IPS-20b (cell line): ENCODE results near the gene QKI.
A peak's percentile ranks its signal among the peaks of the same experiment; 100 is the strongest.

Experiments used
- H3K27ac ChIP-seq: one replicate; pipeline ENCODE4 v1.5.1; 2013; ENCODE audit warnings: low read length
- H3K27me3 ChIP-seq: 2 replicates; pipeline ENCODE4 v1.6.1; 2013; ENCODE audit warnings: mild to moderate bottlenecking, low read length, inconsistent platforms; ENCODE audit not compliant: insufficient read depth
- H3K36me3 ChIP-seq: 2 replicates; pipeline ENCODE4 v1.6.1; 2013; ENCODE audit warnings: low read depth, mild to moderate bottlenecking, inconsistent platforms, low read length, moderate library complexity; ENCODE audit not compliant: insufficient read depth
- H3K4me1 ChIP-seq: 2 replicates; pipeline ENCODE4 v1.6.1; 2013; ENCODE audit warnings: mild to moderate bottlenecking, control low read depth, inconsistent platforms, low read length, moderate library complexity; ENCODE audit not compliant: insufficient read depth
- H3K4me3 ChIP-seq: 2 replicates; pipeline ENCODE4 v1.5.1; 2013; ENCODE audit warnings: mild to moderate bottlenecking, low read length, inconsistent platforms
- H3K9ac ChIP-seq: 2 replicates; pipeline ENCODE4 v1.6.1; 2013; ENCODE audit warnings: low read depth, mild to moderate bottlenecking, inconsistent platforms, low read length, moderate library complexity
- H3K9me3 ChIP-seq: 2 replicates; pipeline ENCODE4 v1.6.1; 2013; ENCODE audit warnings: mild to moderate bottlenecking, low read depth, low read length, inconsistent platforms; ENCODE audit not compliant: insufficient read depth

Gene QKI

DNA sequence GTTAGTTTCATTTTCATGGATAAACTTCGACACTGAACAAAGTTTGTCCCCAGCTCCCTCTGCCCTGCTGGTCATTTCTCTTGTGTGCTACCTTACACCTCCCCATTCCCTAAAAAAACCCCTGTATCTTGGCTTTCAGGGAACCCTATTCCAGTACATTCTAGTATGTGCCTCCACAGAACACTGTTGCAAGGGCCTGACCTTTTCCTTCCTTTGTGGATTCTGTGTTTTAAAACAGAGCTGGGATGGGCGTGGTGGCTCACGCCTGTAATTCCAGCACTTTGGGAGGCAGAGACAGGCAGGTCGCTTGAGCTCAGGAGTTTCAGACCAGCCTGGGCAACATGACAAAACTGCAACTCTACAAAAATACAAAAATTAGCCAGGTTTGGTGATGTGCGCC, 20.6 kb upstream of the QKI start:
- no peak overlapping the region for H3K4me3 ChIP-seq
- H3K36me3 ChIP-seq, result no peaks in the 10 kb centered on the region
- no peaks in the 10 kb centered on the region for H3K9me3 ChIP-seq
- no peaks in the 10 kb centered on the region for H3K27me3 ChIP-seq
- peaks cover 29% of the 10 kb centered on the region; the same call in 1 of the 2 replicates for H3K4me1 ChIP-seq
- no peak overlapping the region for H3K27ac ChIP-seq
- H3K9ac ChIP-seq, result no peak overlapping the region

DNA sequence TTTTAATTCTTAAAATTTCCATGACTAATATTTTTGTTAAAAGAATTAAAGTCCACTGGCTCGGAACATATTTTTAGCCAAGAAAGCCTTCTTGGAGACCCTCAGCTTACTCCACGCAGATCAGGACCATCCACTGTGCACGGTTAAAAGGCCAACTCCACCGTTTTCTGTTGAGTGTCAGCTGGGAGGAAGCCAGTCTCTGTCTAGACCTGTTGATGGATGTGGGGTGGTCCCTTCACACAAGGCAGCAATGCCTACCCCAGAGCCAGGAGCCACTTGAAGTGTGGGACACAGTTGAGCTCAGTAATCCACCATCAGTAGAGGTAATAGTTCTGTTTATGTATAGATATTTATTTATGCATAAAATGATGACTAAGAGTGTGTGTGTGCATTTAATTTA, 19.9 kb upstream of the QKI start:
- Histone ChIP-seq H3K4me3 (no peak overlapping the region), H3K27me3 (no peaks in the 10 kb centered on the region), H3K9ac (no peak overlapping the region), H3K9me3 (no peaks in the 10 kb centered on the region), H3K4me1 (peaks cover 29% of the 10 kb centered on the region; the same call in 1 of the 2 replicates), H3K36me3 (no peaks in the 10 kb centered on the region), H3K27ac (no peak overlapping the region)

DNA sequence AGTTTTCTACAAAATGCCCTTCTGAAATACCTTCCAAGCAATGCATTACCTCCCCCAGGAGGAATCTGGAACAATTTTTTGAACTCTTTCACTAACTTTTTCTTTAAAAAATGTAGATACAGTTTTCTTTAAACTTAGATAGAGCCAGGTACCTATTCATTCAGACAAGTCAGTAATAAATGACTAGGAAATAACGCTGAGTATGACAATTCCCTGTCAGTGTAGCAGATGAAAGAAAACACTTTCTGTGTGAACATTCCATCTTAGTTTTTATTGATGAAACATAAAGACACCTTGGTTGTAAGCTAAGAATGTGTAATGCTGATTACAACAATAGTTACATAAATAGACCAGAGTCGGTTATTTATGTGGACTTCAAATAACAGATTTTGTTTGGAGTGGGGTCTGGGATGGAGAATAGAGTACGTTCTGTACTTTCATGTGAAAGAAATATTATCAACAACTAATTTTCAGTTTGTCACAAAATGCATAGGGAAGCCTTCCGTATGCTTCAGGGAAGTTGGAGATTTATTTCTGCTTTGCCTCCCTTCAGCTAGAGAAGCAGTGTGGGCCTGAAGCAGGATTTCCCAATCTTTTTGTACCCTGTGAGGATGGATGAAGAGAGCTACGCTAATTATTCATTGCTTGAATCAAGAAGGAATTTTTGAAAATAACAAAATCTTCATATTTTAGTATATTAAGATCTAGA, 19.2 kb upstream of the QKI start:
- Histone ChIP-seq H3K36me3 (no peaks in the 10 kb centered on the region), H3K9ac (no peak overlapping the region; the same call in 1 of the 2 replicates), H3K9me3 (no peaks in the 10 kb centered on the region), H3K4me3 (no peak overlapping the region), H3K27ac (no peak overlapping the region), H3K4me1 (peaks cover 29% of the 10 kb centered on the region; the same call in 1 of the 2 replicates), H3K27me3 (no peaks in the 10 kb centered on the region)

DNA sequence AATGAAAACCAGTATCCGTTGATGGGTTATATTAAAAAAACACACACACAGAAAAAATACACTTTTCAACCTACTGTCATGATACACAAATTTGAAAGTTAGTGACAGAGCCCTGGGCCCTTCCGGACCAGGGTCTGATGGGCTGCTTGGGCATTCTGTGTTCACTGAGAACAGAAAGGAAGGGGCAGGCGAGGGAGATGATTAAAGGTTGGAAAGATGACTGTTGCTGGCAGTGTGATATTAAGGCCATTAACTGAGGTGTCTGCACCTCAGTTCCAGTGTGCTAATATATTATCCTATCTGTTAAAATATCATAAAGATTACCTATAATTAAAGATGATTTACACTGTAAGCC, 18.7 kb upstream of the QKI start:
- Histone ChIP-seq H3K9ac (peak overlapping the region; percentile 82; the same call in 1 of the 2 replicates), H3K4me3 (no peak overlapping the region), H3K9me3 (no peaks in the 10 kb centered on the region), H3K27me3 (no peaks in the 10 kb centered on the region), H3K27ac (no peak overlapping the region), H3K36me3 (no peaks in the 10 kb centered on the region), H3K4me1 (peaks cover 31% of the 10 kb centered on the region)

DNA sequence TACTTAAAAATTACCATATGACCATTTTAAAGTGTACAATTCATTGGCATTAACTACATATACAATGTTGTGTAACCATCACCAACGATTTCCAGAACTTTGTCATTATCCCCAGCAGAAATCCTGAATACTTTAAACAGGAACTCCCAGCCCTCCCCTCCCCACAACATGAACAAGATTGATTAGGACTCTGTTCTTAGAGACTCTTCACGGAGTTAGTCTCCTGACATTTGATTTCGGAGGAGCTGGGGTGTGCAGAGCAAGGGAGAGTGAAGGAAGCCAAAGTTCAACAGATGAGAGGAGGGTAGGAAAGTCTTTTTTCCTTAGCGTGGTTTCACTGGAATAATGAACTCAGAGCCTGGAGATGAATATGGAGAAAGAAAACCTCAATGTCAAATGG, 17.2 kb upstream of the QKI start:
- peak overlapping the region; percentile 67 for H3K4me3 ChIP-seq
- H3K27ac ChIP-seq, result no peak overlapping the region
- H3K9ac ChIP-seq, result peak overlapping the region; percentile 82; the same call in 1 of the 2 replicates
- H3K4me1 ChIP-seq, result peaks cover 36% of the 10 kb centered on the region
- no peaks in the 10 kb centered on the region for H3K27me3 ChIP-seq
- H3K36me3 ChIP-seq, result no peaks in the 10 kb centered on the region
- H3K9me3 ChIP-seq, result no peaks in the 10 kb centered on the region

- Histone ChIP-seq H3K36me3 (no peaks in the 10 kb centered on the region), H3K9me3 (no peaks in the 10 kb centered on the region), H3K9ac (no peak overlapping the region), H3K27ac (no peak overlapping the region), H3K4me1 (peaks cover 36% of the 10 kb centered on the region), H3K4me3 (no peak overlapping the region), H3K27me3 (no peaks in the 10 kb centered on the region)
These were observed 16.4 kb upstream of the QKI start for GRCh38 chr6:163398115-163398514.

- H3K9ac ChIP-seq, result no peak overlapping the region
These were observed 15.7 kb upstream of the QKI start for GRCh38 chr6:163398815-163399214.

GRCh38 chr6:163400509-163400908, 14.0 kb upstream of the QKI start:
- Histone ChIP-seq H3K27me3 (no peaks in the 10 kb centered on the region), H3K4me3 (no peak overlapping the region), H3K27ac (no peak overlapping the region), H3K9me3 (no peaks in the 10 kb centered on the region), H3K36me3 (no peaks in the 10 kb centered on the region), H3K9ac (no peak overlapping the region), H3K4me1 (peaks cover 31% of the 10 kb centered on the region)

More at GRCh38 chr6:163398815-163399214, 15.7 kb upstream of the QKI start:
- no peaks in the 10 kb centered on the region for H3K27me3 ChIP-seq
- H3K4me1 ChIP-seq, result peaks cover 36% of the 10 kb centered on the region
- H3K4me3 ChIP-seq, result no peak overlapping the region
- no peaks in the 10 kb centered on the region for H3K36me3 ChIP-seq
- no peaks in the 10 kb centered on the region for H3K9me3 ChIP-seq
- H3K27ac ChIP-seq, result no peak overlapping the region

DNA sequence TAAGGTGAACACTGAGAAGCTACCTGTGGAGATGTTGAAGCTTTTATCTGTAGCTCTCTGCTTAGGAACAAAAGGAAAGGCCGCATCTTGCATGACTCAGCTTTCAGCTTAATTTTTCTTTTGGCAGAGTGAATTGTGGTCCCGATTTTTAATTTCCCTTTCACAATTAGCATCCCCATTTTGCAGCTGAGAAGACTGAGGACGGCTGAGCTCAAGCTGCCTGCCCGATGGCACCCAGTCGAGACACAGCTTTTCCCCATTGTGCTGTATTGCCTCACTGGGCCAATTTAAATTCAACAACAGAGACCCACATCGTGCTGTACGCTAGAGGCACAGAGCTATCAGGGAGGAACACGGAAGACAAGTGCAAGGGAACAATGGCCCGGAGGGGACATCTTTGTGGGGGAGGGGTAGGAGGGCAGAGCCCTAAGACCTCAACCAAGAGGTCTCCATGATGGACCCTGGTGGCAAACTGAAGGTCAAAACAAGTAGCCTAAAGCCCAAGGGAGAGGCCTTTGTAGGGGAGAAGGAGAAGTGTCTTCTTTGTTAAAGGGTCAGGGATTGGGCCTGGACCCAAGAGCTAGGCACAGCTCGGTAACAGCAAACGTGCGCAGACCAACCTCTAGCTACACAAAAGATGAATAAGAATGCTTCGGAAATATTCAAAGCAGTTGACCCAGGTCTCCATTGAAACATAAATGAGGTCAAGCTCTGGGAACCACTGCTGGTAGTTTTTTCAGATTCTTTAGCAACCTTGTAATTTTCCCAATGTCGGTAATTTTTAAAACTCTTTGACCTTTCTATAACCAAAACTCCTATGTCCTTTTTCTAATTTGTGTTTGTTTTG, 13.3 kb upstream of the QKI start:
- Histone ChIP-seq H3K36me3 (no peaks in the 10 kb centered on the region), H3K9ac (no peak overlapping the region), H3K9me3 (no peaks in the 10 kb centered on the region), H3K4me1 (peaks cover 30% of the 10 kb centered on the region), H3K27ac (no peak overlapping the region), H3K27me3 (no peaks in the 10 kb centered on the region), H3K4me3 (no peak overlapping the region)

GRCh38 chr6:163402616-163403015, 11.9 kb upstream of the QKI start:
- Histone ChIP-seq H3K9ac (no peak overlapping the region), H3K27ac (no peak overlapping the region), H3K27me3 (no peaks in the 10 kb centered on the region), H3K36me3 (no peaks in the 10 kb centered on the region), H3K4me3 (no peak overlapping the region), H3K4me1 (peaks cover 21% of the 10 kb centered on the region), H3K9me3 (no peaks in the 10 kb centered on the region)

GRCh38 chr6:163404825-163405265, 9.7 kb upstream of the QKI start:
- no peak overlapping the region for H3K9ac ChIP-seq
- H3K27ac ChIP-seq, result no peak overlapping the region
- H3K4me1 ChIP-seq, result peaks cover 18% of the 10 kb centered on the region
- H3K27me3 ChIP-seq, result no peaks in the 10 kb centered on the region
- H3K9me3 ChIP-seq, result no peaks in the 10 kb centered on the region
- no peaks in the 10 kb centered on the region for H3K36me3 ChIP-seq
- no peak overlapping the region for H3K4me3 ChIP-seq
